Loucy (cell line): ENCODE data around the gene SEMA4C.

Experiments
- CTCF ChIP-seq: fragments of 200-600 bp; sonication (generic); conservative IDR thresholded peaks from 2 replicates; pipeline ENCODE4 v1.5.1; 2014; ENCODE audit warnings: mild to moderate bottlenecking, antibody characterized with exemption, low read length
- EZH2phosphoT487 ChIP-seq: fragments of 200-600 bp; IDR thresholded peaks from 2 replicates; pipeline ENCODE4 v1.6.1; 2018; ENCODE audit warnings: antibody characterized with exemption, mild to moderate bottlenecking, moderate library complexity, borderline replicate concordance

DNA sequence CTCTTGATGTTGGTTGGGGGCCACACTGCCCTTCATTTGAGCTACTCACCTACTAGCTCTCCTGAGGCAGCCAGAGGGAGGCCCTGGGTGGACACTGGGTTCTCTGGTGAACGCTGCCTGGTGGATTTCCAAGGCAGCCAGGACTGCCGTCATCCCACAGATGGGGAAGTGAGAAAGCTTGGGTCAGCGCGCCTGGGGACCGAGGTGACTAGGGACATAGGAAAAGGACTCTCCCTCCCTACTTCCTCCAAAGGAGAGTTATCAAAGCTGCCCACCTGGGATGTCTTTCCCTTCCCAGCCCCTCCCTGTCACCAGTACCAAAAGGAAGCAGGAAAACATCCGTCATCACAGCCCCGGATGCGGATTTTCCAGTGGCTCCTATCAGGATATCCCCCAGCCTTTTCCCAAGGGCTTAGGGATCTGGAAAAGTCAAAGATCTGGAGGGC, 3.8 kb upstream of the SEMA4C start:
- TF ChIP-seq CTCF (no peak), EZH2phosphoT487 (no peak)
